HepG2 (cell line): ENCODE data around the gene GTPBP6. TPM values are rescaled to one million over a fixed set of nuclear protein-coding genes. Genes with fewer than 3 reads are reported as not detected.

Experiments used
- ATAD3A ChIP-seq: sonication (generic); formaldehyde crosslinking; IDR thresholded peaks from 2 replicates; pipeline ENCODE4 v1.4.0; 2020; ENCODE audit warnings: missing genetic modification reagents
- DNMT3B ChIP-seq: conservative IDR thresholded peaks from 2 replicates; pipeline ENCODE4 v1.6.1; 2016; ENCODE audit warnings: missing biosample characterization, control low read depth
- GLI4 ChIP-seq: sonication (generic); formaldehyde crosslinking; IDR thresholded peaks from 2 replicates; pipeline ENCODE4 v1.5.1; 2020; ENCODE audit warnings: missing genetic modification reagents, mild to moderate bottlenecking, moderate library complexity, borderline replicate concordance
- GRHL1 ChIP-seq: sonication (generic); formaldehyde crosslinking; conservative IDR thresholded peaks from 2 replicates; pipeline ENCODE4 v1.8.0; 2022; ENCODE audit warnings: missing genetic modification reagents
- LCORL ChIP-seq, 2 experiments: fragments of 450-650 bp in 1 of 2; sonication (generic) in 1 of 2; formaldehyde crosslinking in 1 of 2; IDR thresholded peaks; 2 replicates each; pipeline versions ENCODE4 v1.5.0 to v1.6.1; 2017 to 2020; ENCODE audit warnings: antibody characterized with exemption in 1 of 2, missing genetic modification reagents in 1 of 2
- MTA1 ChIP-seq: sonication (generic); formaldehyde crosslinking; IDR thresholded peaks from 2 replicates; pipeline ENCODE4 v1.4.0; 2020; ENCODE audit warnings: missing genetic modification reagents, mild to moderate bottlenecking, borderline replicate concordance
- POLR2G ChIP-seq: fragments of 200-400 bp; formaldehyde crosslinking; IDR thresholded peaks from 2 replicates; pipeline ENCODE4 v1.6.1; 2018; ENCODE audit warnings: mild to moderate bottlenecking, low read depth, low read length, moderate library complexity
- PPARG ChIP-seq: conservative IDR thresholded peaks from 2 replicates; pipeline ENCODE4 v1.6.1; 2016; ENCODE audit warnings: missing biosample characterization, missing genetic modification reagents
- RFX1 ChIP-seq: fragments of 450-650 bp; IDR thresholded peaks from 2 replicates; pipeline ENCODE4 v1.6.1; 2017
- THAP11 ChIP-seq: IDR thresholded peaks from 2 replicates; pipeline ENCODE4 v1.6.1; 2016; ENCODE audit warnings: missing biosample characterization, missing genetic modification reagents
- ZFP1 ChIP-seq: IDR thresholded peaks from 2 replicates; pipeline ENCODE4 v1.6.1; 2016
- ZNF263 ChIP-seq: sonication (generic); formaldehyde crosslinking; IDR thresholded peaks from 2 replicates; pipeline ENCODE4 v1.4.0; 2020; ENCODE audit warnings: missing genetic modification reagents
- ZNF547 ChIP-seq: sonication (generic); formaldehyde crosslinking; IDR thresholded peaks from 2 replicates; pipeline ENCODE4 v1.5.1; 2020; ENCODE audit warnings: mild to moderate bottlenecking, missing genetic modification reagents
- ZSCAN20 ChIP-seq: sonication (generic); formaldehyde crosslinking; IDR thresholded peaks from 2 replicates; pipeline ENCODE4 v1.4.0; 2020; ENCODE audit warnings: missing genetic modification reagents, mild to moderate bottlenecking, borderline replicate concordance
- polyA plus RNA-seq, 8 experiments: library from polyadenylated mRNA; depleted of rRNA in 3 of 8; stranded (reverse) in 7 of 8; unstranded in 1 of 8; fragments of >200 nt; fragmentation: Illumina TruSeq in 4 of 8; extraction: Trizol in 4 of 8; gene quantifications; 2 replicates each; pipeline versions ENCODE4 v1.2.1 to v1.2.3, GENCODE V29; 2011 to 2016; ENCODE audit warnings: low read depth in 4 of 8, missing spikeins in 1 of 8, mixed read lengths in 1 of 8; ENCODE audit not compliant: insufficient read depth in 1 of 8
- total RNA-seq, 5 experiments: library from RNA; depleted of rRNA; stranded (reverse); fragments of >200 nt; fragmentation: Illumina TruSeq; extraction: Trizol; gene quantifications; 2 replicates each; pipeline ENCODE4 v1.2.3, GENCODE V29; 2016; ENCODE audit warnings: low read depth in 1 of 5
- TF ChIP-seq, protein P1 (sequence below): sonication (generic); formaldehyde crosslinking; IDR thresholded peaks from 2 replicates; pipeline ENCODE4 v1.4.0; 2020; ENCODE audit warnings: missing genetic modification reagents, mild to moderate bottlenecking, borderline replicate concordance
- TF ChIP-seq, protein P2 (sequence below): sonication (generic); formaldehyde crosslinking; IDR thresholded peaks from 2 replicates; pipeline ENCODE4 v1.4.0; 2020; ENCODE audit warnings: missing genetic modification reagents

Gene GTPBP6
- total and polyA plus RNA-seq, 2 of the 13 experiments (the other 11 are each of a cell fraction or from before 2014, with no cell fraction given): 20.2 to 39.6 TPM

DNA sequence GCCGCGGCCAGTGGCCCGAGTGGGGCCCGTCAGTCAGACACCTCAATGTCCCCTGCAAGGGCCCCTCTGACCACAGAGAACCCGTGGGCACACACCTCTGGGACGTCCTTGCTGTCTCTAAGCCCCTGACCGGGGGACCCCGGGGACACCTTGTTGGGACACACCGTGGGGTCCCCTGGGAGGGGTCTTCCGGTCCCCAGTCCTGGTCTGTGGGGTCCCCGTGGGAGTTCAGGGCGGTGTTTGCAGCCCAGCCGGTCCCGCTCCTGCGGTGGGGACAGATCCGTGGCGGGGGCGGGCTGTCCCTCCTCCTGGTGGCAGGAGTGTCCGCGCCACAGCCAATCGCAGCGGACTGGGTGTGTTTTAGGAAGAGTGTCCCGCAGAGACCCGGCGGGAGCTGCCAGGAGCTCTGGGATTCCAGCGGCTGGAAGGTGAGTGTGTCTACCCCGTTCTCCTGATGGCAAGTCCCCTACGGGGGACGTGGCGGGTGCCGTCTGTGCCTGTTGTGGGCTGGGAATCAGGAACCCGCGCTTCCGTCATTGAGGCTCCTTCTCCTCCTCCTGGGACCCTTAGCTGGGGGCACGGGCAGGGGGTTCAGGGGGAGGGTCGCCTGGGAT is 42.5 kb downstream of the GTPBP6 start (continued):
- TF ChIP-seq GLI4: no peak; the same call in 1 of the 2 replicates
- TF ChIP-seq ATAD3A (CRISPR knock-in tag): no peak
- TF ChIP-seq DNMT3B (CRISPR knock-in tag): no peak
- TF ChIP-seq RFX1: no peak
- TF ChIP-seq ZNF547: peak; percentile 22
- TF ChIP-seq LCORL (IDR thresholded peaks at IDR 0.05): 0 out of 2 replicates have a peak, but pooled peaks have one; percentile 31
- peak; percentile 91 for TF ChIP-seq LCORL (CRISPR knock-in tag; IDR thresholded peaks at IDR 0.05)
- TF ChIP-seq ZNF263 (CRISPR knock-in tag): peak; percentile 72
- TF ChIP-seq MTA1: no peak
- 0 out of 2 replicates have a peak, but pooled peaks have one; percentile 12 for TF ChIP-seq THAP11 (CRISPR knock-in tag)
- TF ChIP-seq, protein P1, sequence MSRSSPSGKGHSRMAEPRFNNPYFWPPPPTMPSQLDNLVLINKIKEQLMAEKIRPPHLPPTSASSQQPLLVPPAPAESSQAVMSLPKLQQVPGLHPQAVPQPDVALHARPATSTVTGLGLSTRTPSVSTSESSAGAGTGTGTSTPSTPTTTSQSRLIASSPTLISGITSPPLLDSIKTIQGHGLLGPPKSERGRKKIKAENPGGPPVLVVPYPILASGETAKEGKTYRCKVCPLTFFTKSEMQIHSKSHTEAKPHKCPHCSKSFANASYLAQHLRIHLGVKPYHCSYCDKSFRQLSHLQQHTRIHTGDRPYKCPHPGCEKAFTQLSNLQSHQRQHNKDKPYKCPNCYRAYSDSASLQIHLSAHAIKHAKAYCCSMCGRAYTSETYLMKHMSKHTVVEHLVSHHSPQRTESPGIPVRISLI (CRISPR knock-in tag): 0 out of 2 replicates have a peak, but pooled peaks have one; percentile 12
- no peak for TF ChIP-seq GRHL1
- peak; percentile 46; the same call in 1 of the 2 replicates for TF ChIP-seq PPARG (CRISPR knock-in tag)
- peak; percentile 97 for TF ChIP-seq POLR2G
- TF ChIP-seq ZSCAN20 (CRISPR knock-in tag): no peak
- no peak for TF ChIP-seq ZFP1 (CRISPR knock-in tag)
- TF ChIP-seq, protein P2, sequence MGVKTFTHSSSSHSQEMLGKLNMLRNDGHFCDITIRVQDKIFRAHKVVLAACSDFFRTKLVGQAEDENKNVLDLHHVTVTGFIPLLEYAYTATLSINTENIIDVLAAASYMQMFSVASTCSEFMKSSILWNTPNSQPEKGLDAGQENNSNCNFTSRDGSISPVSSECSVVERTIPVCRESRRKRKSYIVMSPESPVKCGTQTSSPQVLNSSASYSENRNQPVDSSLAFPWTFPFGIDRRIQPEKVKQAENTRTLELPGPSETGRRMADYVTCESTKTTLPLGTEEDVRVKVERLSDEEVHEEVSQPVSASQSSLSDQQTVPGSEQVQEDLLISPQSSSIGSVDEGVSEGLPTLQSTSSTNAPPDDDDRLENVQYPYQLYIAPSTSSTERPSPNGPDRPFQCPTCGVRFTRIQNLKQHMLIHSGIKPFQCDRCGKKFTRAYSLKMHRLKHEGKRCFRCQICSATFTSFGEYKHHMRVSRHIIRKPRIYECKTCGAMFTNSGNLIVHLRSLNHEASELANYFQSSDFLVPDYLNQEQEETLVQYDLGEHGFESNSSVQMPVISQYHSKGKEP (CRISPR knock-in tag): no peak
